GM12891 (cell line): Measurements from ENCODE around the gene NEGR1.

Source experiments
- POLR2A ChIP-seq: IDR thresholded peaks from 2 replicates; pipeline ENCODE4 v1.6.1; 2011; ENCODE audit warnings: low read depth, low read length, control low read depth
- POLR2AphosphoS5 ChIP-seq: IDR thresholded peaks from 2 replicates; pipeline ENCODE4 v1.6.1; 2011; ENCODE audit warnings: low read depth, low read length, control low read depth
- TAF1 ChIP-seq: IDR thresholded peaks from 2 replicates; pipeline ENCODE4 v1.6.1; 2011; ENCODE audit warnings: low read depth, low read length, control low read depth

DNA sequence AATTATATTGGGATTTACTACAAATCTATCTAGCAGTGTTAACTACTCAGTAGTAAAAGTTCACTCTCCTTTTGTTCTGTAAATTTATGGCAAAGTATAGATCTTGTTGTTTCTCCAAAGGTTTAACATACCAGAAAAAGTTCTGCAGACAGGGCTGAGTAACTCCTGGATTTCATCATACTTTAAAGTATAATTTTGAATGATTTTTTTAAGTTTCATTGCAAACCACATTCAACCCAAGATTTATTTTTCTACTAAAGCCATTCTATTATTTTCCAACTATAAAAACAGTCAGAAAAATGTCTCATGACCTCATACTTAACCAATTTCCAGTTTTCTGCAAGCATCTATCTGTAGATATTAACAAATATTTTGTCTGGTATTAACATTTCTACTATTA, 615.7 kb downstream of the NEGR1 start:
- TF ChIP-seq POLR2A, result no peak
- no peak for TF ChIP-seq POLR2AphosphoS5
- TF ChIP-seq TAF1, result no peak
